ENCODE data around the gene BST2.

Gene BST2

GRCh38 chr19:17391371-17392151 lies 13.9 kb downstream of the BST2 start:
- peak; percentile 4 for ATAC-seq
- no peak for TF ChIP-seq ESRRG (CRISPR knock-in tag; IDR thresholded peaks at IDR 0.05)
- TF ChIP-seq ZNF565 (CRISPR knock-in tag; conservative IDR thresholded peaks at IDR 0.05; ENCODE audit: low read depth): no peak
- TF ChIP-seq CREB5 (CRISPR knock-in tag; IDR thresholded peaks at IDR 0.05; ENCODE audit: low read depth): no peak
- TF ChIP-seq ZFP3 (CRISPR knock-in tag; IDR thresholded peaks at IDR 0.05): no peak
- no peak for TF ChIP-seq POU6F1 (CRISPR knock-in tag; IDR thresholded peaks at IDR 0.05; ENCODE audit: borderline replicate concordance, low read depth)
- no peak for TF ChIP-seq ARNTL (CRISPR knock-in tag; IDR thresholded peaks at IDR 0.05; ENCODE audit: borderline replicate concordance, low read depth)
- TF ChIP-seq RARB (CRISPR knock-in tag; IDR thresholded peaks at IDR 0.05): no peak
- no peak for TF ChIP-seq CSDC2 (CRISPR knock-in tag; IDR thresholded peaks at IDR 0.05)
- TF ChIP-seq GLIS3 (CRISPR knock-in tag; IDR thresholded peaks at IDR 0.05): no peak
- TF ChIP-seq ZNF70 (CRISPR knock-in tag; IDR thresholded peaks at IDR 0.05): no peak
- TF ChIP-seq BACH2 (CRISPR knock-in tag; IDR thresholded peaks at IDR 0.05; ENCODE audit: borderline replicate concordance): no peak
- no peak for TF ChIP-seq SNAI2 (CRISPR knock-in tag; IDR thresholded peaks at IDR 0.05)

- ATAC-seq: peak; percentile 99
- no peak for TF ChIP-seq PPARA (CRISPR knock-in tag; IDR thresholded peaks at IDR 0.05; ENCODE audit: borderline replicate concordance)
- TF ChIP-seq TOX (CRISPR knock-in tag; IDR thresholded peaks at IDR 0.05; ENCODE audit: borderline replicate concordance): no peak
- TF ChIP-seq ARNTL (CRISPR knock-in tag; IDR thresholded peaks at IDR 0.05; ENCODE audit: borderline replicate concordance, low read depth): no peak
These were observed 14.6 kb downstream of the BST2 start for GRCh38 chr19:17390665-17391370.

- no peak for TF ChIP-seq ZFP3 (CRISPR knock-in tag; IDR thresholded peaks at IDR 0.05)
- peak; percentile 3; the same call in 1 of the 3 replicates for ATAC-seq
These were observed 15.3 kb downstream of the BST2 start for GRCh38 chr19:17389957-17390664.

- ATAC-seq: no peak
- TF ChIP-seq TSHZ2 (CRISPR knock-in tag; IDR thresholded peaks at IDR 0.05) (no peak), TCF4 (CRISPR knock-in tag; IDR thresholded peaks at IDR 0.05; ENCODE audit: borderline replicate concordance) (no peak), PATZ1 (CRISPR knock-in tag; IDR thresholded peaks at IDR 0.05; ENCODE audit: borderline replicate concordance) (no peak), ESRRG (CRISPR knock-in tag; IDR thresholded peaks at IDR 0.05) (no peak), ARNTL (CRISPR knock-in tag; IDR thresholded peaks at IDR 0.05; ENCODE audit: borderline replicate concordance, low read depth) (no peak), ISL1 (CRISPR knock-in tag; IDR thresholded peaks at IDR 0.05) (no peak), PPARA (CRISPR knock-in tag; IDR thresholded peaks at IDR 0.05; ENCODE audit: borderline replicate concordance) (no peak), TOX (CRISPR knock-in tag; IDR thresholded peaks at IDR 0.05; ENCODE audit: borderline replicate concordance) (no peak), CSDC2 (CRISPR knock-in tag; IDR thresholded peaks at IDR 0.05) (no peak), CREB5 (CRISPR knock-in tag; IDR thresholded peaks at IDR 0.05; ENCODE audit: low read depth) (no peak), CSRNP3 (CRISPR knock-in tag; IDR thresholded peaks at IDR 0.05) (no peak), BACH2 (CRISPR knock-in tag; IDR thresholded peaks at IDR 0.05; ENCODE audit: borderline replicate concordance) (no peak)
These were observed 16.1 kb downstream of the BST2 start for GRCh38 chr19:17389288-17389687.

Data from SK-N-SH treated with all-trans-retinoic acid at 6 μM for 48 hours (cell line).